ENCODE results near the gene SH3RF1. TPM values are rescaled to one million over a fixed set of nuclear protein-coding genes. Genes with fewer than 3 reads are reported as not detected.
"Not testable (repeated sequence)": the region's sequence is repeated elsewhere in the genome, so short reads cannot be mapped to it uniquely, and the experiment has no call there.

Gene SH3RF1
- total and polyA plus RNA-seq, 7 donors = 8.2 to 20.8 (median 12.5) TPM

DNA sequence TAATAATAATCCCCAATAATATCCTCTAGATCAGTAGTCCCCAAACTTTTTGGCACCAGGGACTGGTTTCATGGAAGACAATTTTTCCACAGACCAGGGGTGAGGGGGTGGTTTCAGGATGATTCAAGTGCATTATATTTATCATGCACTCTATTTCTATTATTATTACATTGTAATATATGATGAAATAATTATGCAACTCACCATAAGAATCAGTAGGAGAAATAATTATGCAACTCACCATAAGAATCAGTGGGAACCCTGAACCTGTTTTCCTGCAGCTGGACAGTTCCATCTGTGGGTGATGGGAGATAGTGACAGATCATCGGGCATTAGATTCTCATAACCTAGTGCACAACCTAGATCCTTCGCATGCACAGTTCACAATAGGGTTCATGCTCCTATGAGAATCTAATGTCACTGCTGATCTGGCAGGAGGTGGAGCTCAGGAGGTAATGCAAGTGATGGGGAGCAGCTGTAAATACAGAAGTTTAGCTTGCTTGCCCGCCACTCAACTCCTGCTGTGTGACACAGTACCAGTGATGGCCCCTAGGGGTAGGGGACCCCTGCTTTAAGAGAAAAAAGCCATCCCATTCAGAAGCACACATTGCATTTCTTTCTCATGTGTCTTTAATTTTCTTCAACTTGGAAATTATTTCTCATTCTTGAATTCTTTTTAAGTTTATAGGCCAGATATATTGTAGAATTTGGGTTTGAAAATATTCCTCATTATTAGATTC lies 16.0 kb upstream of the SH3RF1 start:
- no peaks in the 10 kb centered on the region for H3K36me3 ChIP-seq
- intact Hi-C loops (cut with DNase I) = no loop called here
- 95 to 98% methylated on average over 3 of the region's 3 CpGs for WGBS, 2 donors
- H3K9me3 ChIP-seq = no peaks in the 10 kb centered on the region
- H3K4me3 ChIP-seq = no peak overlapping the region
- H3K4me1 ChIP-seq = no peaks in the 10 kb centered on the region
- no peak for TF ChIP-seq POLR2A (IDR thresholded peaks at IDR 0.05)
- H3K27ac ChIP-seq = no peak overlapping the region
- DNase-seq = no peak
- no peaks in the 10 kb centered on the region for H3K27me3 ChIP-seq

DNA sequence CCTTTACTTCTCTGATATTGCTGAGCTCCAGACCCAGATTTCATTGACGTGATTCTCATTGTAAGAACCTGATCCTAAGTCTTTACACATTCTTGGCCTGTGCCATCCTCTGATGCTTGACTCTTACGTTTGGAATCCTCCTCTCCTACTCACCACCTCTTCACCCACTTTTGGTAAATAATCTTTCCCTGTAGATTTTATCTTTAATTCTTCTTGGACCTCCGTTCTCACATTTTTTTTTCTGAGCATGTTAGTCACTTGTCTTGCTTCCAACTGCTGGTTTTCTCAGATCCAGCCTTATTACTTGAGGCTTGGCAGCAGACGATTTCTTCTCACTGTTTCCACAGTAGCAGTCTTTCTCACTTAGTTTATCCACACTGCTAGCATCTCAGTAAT lies 12.4 kb upstream of the SH3RF1 start:
- intact Hi-C loops (cut with DNase I) = no loop called here
- no peak for DNase-seq
- Histone ChIP-seq H3K27ac (no peak overlapping the region), H3K4me1 (no peaks in the 10 kb centered on the region), H3K4me3 (no peak overlapping the region), H3K27me3 (no peaks in the 10 kb centered on the region), H3K36me3 (no peaks in the 10 kb centered on the region), H3K9me3 (no peaks in the 10 kb centered on the region)
- 80 to 83% methylated on average over 4 of the region's 4 CpGs for WGBS, 2 donors
- TF ChIP-seq POLR2AphosphoS5 (IDR thresholded peaks at IDR 0.05) = no peak
- TF ChIP-seq, protein P1, sequence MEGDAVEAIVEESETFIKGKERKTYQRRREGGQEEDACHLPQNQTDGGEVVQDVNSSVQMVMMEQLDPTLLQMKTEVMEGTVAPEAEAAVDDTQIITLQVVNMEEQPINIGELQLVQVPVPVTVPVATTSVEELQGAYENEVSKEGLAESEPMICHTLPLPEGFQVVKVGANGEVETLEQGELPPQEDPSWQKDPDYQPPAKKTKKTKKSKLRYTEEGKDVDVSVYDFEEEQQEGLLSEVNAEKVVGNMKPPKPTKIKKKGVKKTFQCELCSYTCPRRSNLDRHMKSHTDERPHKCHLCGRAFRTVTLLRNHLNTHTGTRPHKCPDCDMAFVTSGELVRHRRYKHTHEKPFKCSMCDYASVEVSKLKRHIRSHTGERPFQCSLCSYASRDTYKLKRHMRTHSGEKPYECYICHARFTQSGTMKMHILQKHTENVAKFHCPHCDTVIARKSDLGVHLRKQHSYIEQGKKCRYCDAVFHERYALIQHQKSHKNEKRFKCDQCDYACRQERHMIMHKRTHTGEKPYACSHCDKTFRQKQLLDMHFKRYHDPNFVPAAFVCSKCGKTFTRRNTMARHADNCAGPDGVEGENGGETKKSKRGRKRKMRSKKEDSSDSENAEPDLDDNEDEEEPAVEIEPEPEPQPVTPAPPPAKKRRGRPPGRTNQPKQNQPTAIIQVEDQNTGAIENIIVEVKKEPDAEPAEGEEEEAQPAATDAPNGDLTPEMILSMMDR (IDR thresholded peaks at IDR 0.05) = no peak
- TF ChIP-seq EP300 (IDR thresholded peaks at IDR 0.05) = no peak
- no peak for TF ChIP-seq POLR2A (IDR thresholded peaks at IDR 0.05)

DNA sequence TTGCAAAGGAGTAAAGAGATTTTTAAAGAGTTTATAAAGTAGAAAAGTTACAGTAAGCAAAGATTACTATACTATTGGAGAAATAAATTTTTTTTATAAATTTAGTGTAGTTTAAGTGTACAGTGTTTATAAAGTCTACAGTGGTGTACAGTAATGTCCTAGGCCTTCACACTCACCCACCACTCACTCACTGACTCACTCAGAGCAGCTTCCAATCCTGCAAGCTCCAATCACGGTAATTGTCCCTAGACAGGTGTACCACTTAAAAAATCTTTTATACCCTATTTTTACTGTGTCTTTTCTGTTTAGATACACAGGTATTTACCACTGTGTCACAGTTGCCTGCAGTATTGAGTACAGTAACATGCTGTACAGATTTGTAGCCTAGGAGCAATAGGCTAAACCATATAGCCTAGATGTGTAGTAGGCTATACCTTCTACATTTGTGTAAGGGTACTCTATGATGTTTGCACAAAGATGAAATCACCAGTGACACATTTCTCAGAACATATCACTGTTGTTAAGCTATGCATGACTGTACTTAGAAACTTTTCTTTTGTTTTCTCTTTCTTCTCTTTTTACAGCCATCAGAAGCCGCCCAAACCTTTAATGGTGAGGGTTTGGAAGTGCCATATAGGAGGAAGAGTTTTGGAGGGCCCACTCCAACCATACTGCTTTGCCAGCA lies 11.8 kb upstream of the SH3RF1 start:
- intact Hi-C loops (cut with DNase I) = no loop called here
- TF ChIP-seq POLR2A (IDR thresholded peaks at IDR 0.05) (no peak), POLR2AphosphoS5 (IDR thresholded peaks at IDR 0.05) (no peak), EP300 (IDR thresholded peaks at IDR 0.05) (no peak)
- TF ChIP-seq, protein P1 (IDR thresholded peaks at IDR 0.05) = no peak
- Histone ChIP-seq H3K4me1 (no peaks in the 10 kb centered on the region), H3K36me3 (no peaks in the 10 kb centered on the region), H3K9me3 (no peaks in the 10 kb centered on the region), H3K27ac (no peak overlapping the region), H3K27me3 (no peaks in the 10 kb centered on the region), H3K4me3 (no peak overlapping the region)
- WGBS, 2 donors = 88 to 92% methylated on average over 2 of the region's 2 CpGs
- DNase-seq = no peak

DNA sequence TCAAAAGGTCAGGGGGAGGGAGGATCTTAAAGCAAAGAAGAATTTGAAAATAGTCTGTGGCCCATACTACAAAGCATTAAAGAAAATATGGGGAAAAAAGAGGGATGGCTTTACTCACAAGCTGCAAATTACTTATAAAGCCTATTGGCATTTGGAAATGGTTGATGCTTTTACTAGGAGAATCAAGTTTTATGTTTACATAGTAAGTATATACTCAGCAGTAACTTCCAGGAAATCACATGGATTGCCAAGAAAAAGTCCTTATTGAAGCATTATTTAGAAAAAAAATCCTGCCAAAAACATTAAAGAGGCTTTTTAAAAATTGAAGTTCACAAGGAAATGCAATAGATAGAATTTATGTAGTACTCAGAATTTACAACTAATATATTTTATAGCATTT lies 8.4 kb upstream of the SH3RF1 start:
- Histone ChIP-seq H3K27me3 (no peaks in the 10 kb centered on the region), H3K36me3 (no peaks in the 10 kb centered on the region), H3K27ac (no peak overlapping the region), H3K4me3 (no peak overlapping the region), H3K9me3 (no peaks in the 10 kb centered on the region), H3K4me1 (no peaks in the 10 kb centered on the region)
- TF ChIP-seq, protein P1 (IDR thresholded peaks at IDR 0.05) = no peak
- TF ChIP-seq POLR2A (IDR thresholded peaks at IDR 0.05) (no peak), POLR2AphosphoS5 (IDR thresholded peaks at IDR 0.05) (no peak), EP300 (IDR thresholded peaks at IDR 0.05) (no peak)
- DNase-seq = no peak
- intact Hi-C loops (cut with DNase I) = no loop called here

DNA sequence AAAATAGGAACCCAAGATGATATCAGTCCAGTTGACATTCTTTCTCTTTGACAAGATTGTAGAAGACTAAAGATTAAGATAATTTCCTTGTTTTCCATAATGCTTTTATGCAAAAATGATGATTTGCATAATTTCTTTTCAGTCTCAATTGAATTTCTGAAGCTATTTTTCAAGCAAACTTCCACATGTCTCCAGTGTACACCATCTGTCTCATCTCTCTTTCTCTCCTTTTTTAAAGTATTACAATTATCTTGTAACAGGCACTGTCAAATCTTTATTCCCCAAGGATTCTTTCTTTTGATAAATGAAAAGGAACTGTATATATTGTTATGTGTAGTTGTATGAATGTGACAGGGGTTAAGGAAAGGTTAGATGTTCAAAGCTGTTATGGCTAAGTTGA lies 7.9 kb upstream of the SH3RF1 start:
- no peak for DNase-seq
- intact Hi-C loops (cut with DNase I) = no loop called here
- H3K27me3 ChIP-seq = no peaks in the 10 kb centered on the region
- H3K4me1 ChIP-seq = no peaks in the 10 kb centered on the region
- no peaks in the 10 kb centered on the region for H3K36me3 ChIP-seq
- H3K9me3 ChIP-seq = no peaks in the 10 kb centered on the region
- TF ChIP-seq EP300 (IDR thresholded peaks at IDR 0.05) = no peak
- TF ChIP-seq, protein P1 (IDR thresholded peaks at IDR 0.05) = no peak
- TF ChIP-seq POLR2A (IDR thresholded peaks at IDR 0.05) = no peak
- no peak for TF ChIP-seq POLR2AphosphoS5 (IDR thresholded peaks at IDR 0.05)
- H3K27ac ChIP-seq = no peak overlapping the region
- no peak overlapping the region for H3K4me3 ChIP-seq

DNA sequence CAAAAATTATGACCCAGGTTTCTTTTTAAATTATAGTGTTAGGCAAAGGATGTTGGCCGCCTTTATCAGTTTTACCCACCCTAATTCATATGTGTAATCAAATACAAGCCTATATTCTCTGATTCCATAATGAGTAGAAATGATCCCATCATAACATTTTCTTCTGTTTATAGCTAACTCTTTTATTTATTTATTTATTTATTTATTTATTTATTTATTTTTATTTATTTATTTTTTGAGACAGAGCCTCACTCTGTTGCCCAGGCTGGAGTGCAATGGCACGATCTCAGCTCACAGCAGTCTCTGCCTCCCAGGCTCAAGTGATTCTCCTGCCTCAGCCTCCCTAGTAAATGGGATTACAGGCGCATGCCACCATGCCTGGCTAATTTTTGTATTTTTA lies 7.1 kb upstream of the SH3RF1 start:
- H3K27me3 ChIP-seq; H3K27ac ChIP-seq; H3K4me3 ChIP-seq; H3K9me3 ChIP-seq; H3K36me3 ChIP-seq; H3K4me1 ChIP-seq; DNase-seq; intact Hi-C loops (cut with DNase I): not testable (repeated sequence)
- WGBS, 2 donors = 96% methylated on average over 3 of the region's 3 CpGs

Measured in sigmoid colon (tissue), 7 donors.